ENCODE measurements around the gene ELMO1. TPM values are rescaled to one million over a fixed set of nuclear protein-coding genes. Genes with fewer than 3 reads are reported as not detected.

The ELMO1 gene
- total and polyA plus RNA-seq, 2 experiments from 2014 or later = 6.5 to 24.9 TPM

DNA sequence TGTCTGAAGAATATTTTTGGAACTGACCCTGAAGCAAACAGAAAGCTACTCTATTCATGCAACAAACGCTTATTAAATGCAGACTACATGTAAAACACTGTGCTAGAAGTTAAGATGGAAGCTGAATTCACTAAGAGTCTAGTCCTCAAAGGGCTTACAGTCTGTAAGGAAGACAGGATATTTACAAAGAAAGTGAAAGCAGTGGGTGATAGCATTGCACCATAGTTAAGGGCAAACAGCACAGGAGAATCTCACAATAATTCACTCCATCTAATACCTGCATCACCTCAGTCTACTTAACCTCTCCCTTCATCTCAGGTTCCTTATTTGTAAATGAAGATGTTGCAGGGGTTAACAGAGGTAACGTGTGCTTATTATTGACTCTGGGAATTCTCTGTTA is 364.4 kb downstream of the ELMO1 start:
- no peaks in the 10 kb centered on the region for H3K36me3 ChIP-seq (ENCODE audit: insufficient read depth)
- no peak for ATAC-seq
- H3K4me1 Mint-ChIP-seq = no peaks in the 10 kb centered on the region; the same call in 2 of the 3 replicates

GRCh38 chr7:37083311-37084096 is 365.2 kb downstream of the ELMO1 start:
- Histone ChIP-seq H3K4me2 (no peak overlapping the region), H3K4me3 (no peak overlapping the region), H4K20me1 (replicated peaks; ENCODE audit: insufficient read depth) (no peaks in the 10 kb centered on the region), H3K4me1 (ENCODE audit: insufficient read depth) (no peaks in the 10 kb centered on the region), H3K27me3 (ENCODE audit: insufficient read depth) (no peaks in the 10 kb centered on the region), H3K27ac (ENCODE audit: low read depth) (no peak overlapping the region), H2AFZ (no peak overlapping the region), H3K36me3 (ENCODE audit: insufficient read depth) (no peaks in the 10 kb centered on the region), H3F3A (replicated peaks; ENCODE audit: low read depth) (no peaks in the 10 kb centered on the region), H3K9me2 (ENCODE audit: insufficient read depth) (no peaks in the 10 kb centered on the region), H3K79me2 (replicated peaks; ENCODE audit: insufficient read depth) (no peaks in the 10 kb centered on the region)
- no peak overlapping the region for H3K4me3 Mint-ChIP-seq
- H3K9me3 Mint-ChIP-seq = no peaks in the 10 kb centered on the region
- no peaks in the 10 kb centered on the region; the same call in 2 of the 3 replicates for H3K4me1 Mint-ChIP-seq
- DNase-seq (ENCODE audit: low spot score) = no peak
- H3K27me3 Mint-ChIP-seq (ENCODE audit: insufficient read depth, low read depth, poor library complexity) = no peaks in the 10 kb centered on the region
- no peaks in the 10 kb centered on the region for H3K36me3 Mint-ChIP-seq (ENCODE audit: low read depth)
- H3K27ac Mint-ChIP-seq = 0 out of 2 replicates have a peak overlapping the region, but pooled peaks have one; percentile 20
- no peak for ATAC-seq
- TF ChIP-seq ZNF462 (CRISPR knock-in tag; IDR thresholded peaks at IDR 0.05) = no peak
- TF ChIP-seq STAT1 (IDR thresholded peaks at IDR 0.05; ENCODE audit: unreplicated experiment) = no peak
- TF ChIP-seq ZNF331 (CRISPR knock-in tag; IDR thresholded peaks at IDR 0.05; ENCODE audit: low read depth) = no peak
- TF ChIP-seq POLR2AphosphoS5 (IDR thresholded peaks at IDR 0.05; ENCODE audit: low read depth) = no peak

More for the DNA sequence above, 364.4 kb downstream of the ELMO1 start:
- no peak overlapping the region for H3K4me3 Mint-ChIP-seq
- TF ChIP-seq REST (IDR thresholded peaks at IDR 0.05; ENCODE audit: unreplicated experiment) = no peak
- TF ChIP-seq NANOG (IDR thresholded peaks at IDR 0.05; ENCODE audit: borderline replicate concordance) = no peak
- TF ChIP-seq EZH2phosphoT487 (IDR thresholded peaks at IDR 0.05; ENCODE audit: unreplicated experiment) = no peak
- TF ChIP-seq STAT1 (IDR thresholded peaks at IDR 0.05; ENCODE audit: unreplicated experiment) = no peak
- Histone ChIP-seq H3F3A (replicated peaks; ENCODE audit: low read depth) (no peaks in the 10 kb centered on the region), H3K4me1 (ENCODE audit: insufficient read depth) (no peaks in the 10 kb centered on the region), H3K79me2 (replicated peaks; ENCODE audit: insufficient read depth) (no peaks in the 10 kb centered on the region), H3K27ac (ENCODE audit: low read depth) (no peak overlapping the region), H3K9me2 (ENCODE audit: insufficient read depth) (no peaks in the 10 kb centered on the region), H3K27me3 (ENCODE audit: insufficient read depth) (no peaks in the 10 kb centered on the region), H4K20me1 (replicated peaks; ENCODE audit: insufficient read depth) (no peaks in the 10 kb centered on the region), H2AFZ (no peak overlapping the region), H3K4me3 (no peak overlapping the region), H3K4me2 (no peak overlapping the region)
- H3K9me3 Mint-ChIP-seq = no peaks in the 10 kb centered on the region
- H3K27ac Mint-ChIP-seq = no peak overlapping the region
- DNase-seq (ENCODE audit: low spot score) = no peak
- no peaks in the 10 kb centered on the region for H3K36me3 Mint-ChIP-seq (ENCODE audit: low read depth)
- H3K27me3 Mint-ChIP-seq (ENCODE audit: insufficient read depth, low read depth, poor library complexity) = no peaks in the 10 kb centered on the region

Measured in GM23338 (cell line).